Inflammatory macrophage treated with lipopolysaccharide for 1 hour (primary cell): ENCODE results near the gene YIPF5.

ENCODE experiments used
- DNase-seq, 2 donors: peaks; one replicate each; pipeline ENCODE4 v3.0.0-alpha.2; 2020 to 2022

Gene YIPF5

DNA sequence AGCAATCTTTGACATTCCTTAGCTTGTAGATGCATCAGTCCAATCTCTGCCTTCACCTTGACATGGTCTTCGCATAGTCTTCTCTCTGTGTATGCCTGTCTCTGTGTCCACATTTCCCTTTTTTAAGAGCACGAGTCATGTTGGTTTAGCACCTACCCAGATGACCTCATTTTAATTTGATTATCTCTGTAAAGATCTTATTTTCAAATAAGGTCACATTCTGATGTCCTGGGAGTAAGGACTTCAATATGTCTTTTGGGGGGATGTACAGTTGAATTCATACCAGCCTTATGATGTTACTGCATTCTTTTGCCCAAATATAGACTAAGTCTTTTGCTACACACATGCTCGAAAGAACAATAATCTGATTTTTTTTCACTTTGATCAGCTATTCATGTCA, 7.1 kb upstream of the YIPF5 start:
- DNase-seq = no peak

DNA sequence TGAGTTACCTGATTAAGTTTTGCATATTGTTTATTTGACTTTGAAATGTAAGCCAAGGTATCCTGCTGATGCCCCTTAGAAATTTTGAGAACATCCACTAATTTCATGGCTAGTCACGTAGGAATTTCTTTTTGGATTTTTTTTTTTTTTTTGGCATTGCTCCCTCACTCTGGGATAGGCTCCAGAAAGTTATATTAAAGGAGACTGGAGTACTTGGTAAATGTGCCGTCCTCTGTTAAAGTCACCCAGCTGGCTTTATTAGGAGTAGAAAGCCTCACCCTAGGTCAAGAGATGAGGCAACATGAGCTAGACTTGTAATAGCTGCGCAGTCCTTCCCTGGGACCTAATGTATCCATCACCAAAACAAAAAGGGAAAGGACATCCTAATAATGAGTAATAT, 3.3 kb upstream of the YIPF5 start:
- no peak for DNase-seq

DNA sequence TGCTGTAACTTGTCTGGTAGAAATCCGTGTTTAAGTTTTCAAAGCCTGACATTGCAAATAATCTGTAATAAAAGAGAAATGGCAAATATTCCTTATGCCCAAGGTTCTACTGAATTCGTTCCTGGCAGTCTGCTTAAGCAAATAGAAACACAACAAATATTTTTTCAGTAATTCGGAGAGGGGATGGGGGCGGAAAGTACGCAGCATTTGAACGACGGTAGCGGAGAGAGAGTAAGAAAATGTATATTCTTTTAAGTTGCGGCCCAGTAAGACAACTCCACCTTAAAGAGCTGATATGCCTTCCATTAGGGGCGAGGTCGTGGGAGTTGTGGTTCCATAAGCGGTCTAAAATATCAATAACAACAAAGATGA, 569 bp downstream of the YIPF5 start:
- DNase-seq = peak in 1 of 2 donors; percentile 12

DNA sequence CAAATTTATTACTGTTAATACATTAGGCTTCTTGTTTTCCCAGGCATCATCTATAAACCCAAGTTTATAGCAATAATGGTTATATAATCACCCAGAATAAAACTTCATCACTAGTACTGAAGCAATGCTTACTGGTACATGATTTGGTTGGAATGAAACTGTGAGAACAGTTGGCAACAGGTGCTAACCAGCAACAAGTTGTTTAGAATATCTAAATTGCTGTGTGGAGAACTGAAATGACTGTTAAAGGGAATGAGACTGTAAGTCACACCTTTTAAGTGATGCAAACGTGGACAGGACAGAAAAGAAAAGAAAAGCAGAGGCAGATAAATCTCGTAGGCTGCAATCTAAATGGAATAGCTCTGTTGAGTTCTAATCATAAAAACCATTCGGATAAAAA, 2.5 kb downstream of the YIPF5 start:
- no peak for DNase-seq

DNA sequence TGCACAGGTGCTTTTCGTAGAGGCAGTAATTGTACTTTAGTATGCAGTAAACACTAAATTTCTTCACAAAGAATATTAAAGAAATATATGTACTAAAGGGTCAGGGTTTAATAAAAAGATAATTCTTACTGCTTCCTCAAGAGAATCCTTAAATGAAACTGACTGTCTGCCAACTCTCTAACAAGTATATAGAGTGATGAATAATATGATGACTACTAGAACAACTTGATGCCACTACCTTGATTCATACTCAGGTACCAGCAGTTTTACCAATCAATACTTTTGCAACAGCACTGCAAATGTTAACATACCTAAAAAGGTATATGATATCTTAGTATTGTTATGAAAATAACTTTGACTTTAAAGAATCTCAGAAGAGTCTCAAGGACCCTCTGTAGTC, 3.8 kb downstream of the YIPF5 start:
- DNase-seq = no peak

DNA sequence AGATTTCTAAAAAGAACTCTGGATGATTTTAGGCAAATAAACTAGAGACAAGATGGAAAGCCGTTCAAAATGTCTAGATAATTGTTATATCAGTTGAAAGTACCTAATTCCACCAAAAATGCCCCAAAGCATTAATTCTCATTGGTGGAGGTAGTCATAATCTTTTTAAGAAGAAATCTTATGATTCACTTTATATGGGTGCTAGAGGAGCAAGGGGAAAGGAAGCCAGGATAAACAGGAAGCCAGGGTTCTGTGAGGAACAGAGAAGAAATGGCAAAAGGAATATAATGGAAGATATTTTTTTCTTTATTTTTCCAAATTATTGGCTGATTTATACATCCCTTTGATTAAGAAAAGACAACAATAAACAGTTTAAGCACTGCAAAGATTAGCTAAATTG, 7.8 kb downstream of the YIPF5 start:
- no peak for DNase-seq

DNA sequence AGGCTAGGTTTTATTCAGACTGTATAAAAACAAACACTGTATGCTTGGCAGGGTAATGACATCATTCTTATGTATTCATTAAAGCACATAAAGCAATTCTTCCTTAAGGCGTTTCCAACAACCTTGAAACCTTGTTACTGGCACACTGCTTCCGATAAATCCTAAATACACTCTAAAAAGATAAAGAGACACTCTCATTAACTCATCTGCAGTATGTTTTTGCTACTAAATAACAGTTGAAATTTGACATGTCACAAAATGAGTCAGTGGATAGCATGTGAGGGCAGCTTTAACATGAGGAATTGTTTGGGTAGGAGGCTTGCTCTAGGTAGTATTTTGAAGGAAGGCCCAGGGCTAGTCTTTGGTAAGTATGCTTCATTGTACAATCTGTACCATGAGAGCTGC, 13.7 kb downstream of the YIPF5 start:
- no peak for DNase-seq

DNA sequence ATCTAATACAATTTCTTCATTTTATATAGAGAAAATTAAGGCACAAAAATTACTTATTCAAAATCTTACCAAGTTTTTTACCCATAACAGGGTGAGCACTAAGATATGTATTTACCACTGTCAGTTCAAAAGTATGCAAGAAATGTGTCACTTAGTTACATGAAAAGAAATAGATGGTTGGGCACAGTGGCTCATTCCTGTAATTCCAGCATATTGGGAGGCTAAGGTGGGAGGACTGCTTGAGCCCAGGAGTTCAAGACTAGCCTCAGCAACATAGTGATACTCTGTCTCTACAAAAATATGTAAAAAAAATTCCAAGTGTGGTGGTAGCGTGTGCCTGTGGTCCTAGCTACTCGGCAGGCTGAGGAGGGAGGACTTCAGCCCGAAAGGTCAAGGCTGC, 19.4 kb downstream of the YIPF5 start:
- DNase-seq = no peak

DNA sequence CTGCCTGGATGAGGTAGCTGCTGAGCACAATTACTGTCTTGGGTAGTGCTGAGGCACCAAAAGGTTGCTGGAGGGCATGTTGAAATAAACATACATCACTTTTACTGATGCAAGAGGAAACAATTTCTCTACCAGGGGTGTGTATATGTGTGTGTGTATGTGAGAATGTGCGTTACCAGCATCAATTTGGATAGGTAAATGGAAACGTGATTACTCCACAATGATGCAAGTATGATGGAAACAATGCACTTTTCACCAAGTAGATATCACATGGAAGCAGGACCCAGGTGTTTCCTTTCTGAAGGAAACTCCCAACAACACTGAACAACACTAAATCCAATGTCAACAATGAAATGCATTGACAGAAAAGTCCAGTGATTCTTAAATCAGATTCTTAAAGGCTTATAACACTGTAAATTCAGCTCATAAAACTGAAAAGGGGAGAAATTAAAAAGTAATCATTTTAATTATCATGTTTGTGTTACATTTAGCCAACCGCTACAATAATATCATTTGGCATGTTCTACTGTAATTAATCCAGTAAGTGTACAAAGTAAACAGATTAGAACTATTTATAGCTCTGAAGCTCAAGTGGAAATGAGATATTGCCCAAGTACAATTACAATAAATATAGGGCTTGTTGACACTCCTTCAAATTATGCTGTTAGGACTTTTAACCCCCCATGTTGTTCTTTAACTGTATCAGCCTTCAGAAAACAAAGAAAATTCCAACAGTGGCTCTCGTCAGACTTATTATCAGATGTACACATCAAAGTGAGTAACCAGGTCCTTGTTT, 25.3 kb downstream of the YIPF5 start:
- no peak for DNase-seq

DNA sequence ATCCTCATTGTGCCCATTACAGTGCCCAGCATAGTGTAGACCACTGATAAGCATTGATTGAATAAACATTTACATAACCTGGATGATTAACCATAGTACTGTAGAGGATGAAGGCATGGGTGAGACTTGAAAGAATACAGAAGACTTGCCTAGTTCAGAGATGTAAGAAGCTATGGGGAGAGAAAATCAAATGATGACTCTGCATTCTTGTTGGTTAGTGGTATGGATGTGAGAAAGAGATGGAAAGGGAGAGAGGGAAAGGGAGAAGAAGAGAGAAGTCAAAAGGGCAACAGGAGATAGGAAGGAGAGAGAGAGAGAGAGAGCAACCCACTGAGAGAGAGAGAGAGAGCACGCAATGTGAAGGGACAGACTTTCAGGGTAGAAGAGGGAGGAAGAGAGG, 26.8 kb downstream of the YIPF5 start:
- no peak for DNase-seq

DNA sequence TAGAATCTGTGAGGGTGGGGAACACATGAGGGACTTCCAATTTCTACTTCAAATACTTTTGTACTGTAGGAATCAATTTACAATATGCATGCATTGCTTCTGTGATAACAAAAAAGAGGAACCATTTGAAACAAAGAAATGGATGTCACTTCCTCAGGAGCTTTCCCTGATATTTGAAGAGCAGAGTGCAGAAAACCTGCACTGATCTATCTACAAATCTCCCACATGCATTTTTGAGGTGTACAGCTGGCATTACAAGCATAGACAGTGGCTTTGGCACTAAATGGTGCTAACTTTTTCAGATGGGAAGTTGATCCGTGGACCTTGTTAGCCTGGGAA, 27.7 kb downstream of the YIPF5 start:
- DNase-seq = no peak

DNA sequence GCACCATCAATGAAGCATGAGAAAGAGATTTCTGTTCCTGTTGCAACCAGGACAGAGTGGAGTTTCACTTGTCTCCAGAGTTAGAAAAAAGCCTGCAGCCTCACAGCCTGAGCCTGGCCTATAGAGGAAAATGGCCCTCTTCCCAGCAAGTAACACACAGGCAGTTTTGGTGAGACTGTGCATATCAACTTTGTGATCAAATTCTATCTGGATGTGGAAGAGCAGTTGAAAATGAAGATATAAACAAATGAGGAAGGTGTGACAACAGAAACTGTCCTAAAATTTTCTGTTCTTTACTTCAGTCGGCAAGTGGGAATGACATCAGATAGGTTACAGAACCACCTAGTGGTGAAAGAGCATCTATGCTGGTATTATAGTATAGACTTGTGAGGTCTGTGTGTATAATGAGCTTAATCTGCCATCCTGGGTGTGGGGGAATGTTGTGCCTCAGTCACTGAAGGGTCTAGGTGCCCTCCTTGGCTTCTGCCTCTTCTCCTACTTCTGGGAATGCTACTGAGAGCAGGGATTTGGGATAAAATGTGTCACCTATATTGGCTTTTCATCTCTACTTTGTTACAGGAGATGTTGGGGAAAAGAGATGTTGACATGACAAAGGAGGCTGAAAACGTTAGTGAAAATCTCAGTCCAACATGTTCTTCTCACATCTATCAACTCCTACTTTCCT, 28.2 kb downstream of the YIPF5 start:
- peak; percentile 9 to 11 for DNase-seq

DNA sequence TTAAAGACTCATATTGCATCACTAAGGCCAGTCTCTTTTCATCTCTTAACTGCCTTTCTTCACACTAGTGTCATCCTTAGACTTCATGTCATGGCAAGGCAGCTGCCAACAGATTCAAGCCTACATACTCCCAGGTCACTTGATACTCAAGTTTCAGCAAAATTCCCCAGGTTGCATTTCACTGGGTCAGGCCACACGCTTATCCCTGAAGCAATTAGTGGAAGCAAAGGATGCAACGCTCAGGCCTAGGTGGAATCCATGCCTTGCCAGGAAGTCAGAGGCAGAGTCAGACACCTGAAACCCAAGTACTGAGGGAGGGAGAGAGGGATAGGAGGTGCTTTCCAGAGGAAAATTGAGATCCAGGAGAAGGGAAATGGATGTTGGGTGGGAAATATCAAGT, 28.9 kb downstream of the YIPF5 start:
- DNase-seq = no peak

DNA sequence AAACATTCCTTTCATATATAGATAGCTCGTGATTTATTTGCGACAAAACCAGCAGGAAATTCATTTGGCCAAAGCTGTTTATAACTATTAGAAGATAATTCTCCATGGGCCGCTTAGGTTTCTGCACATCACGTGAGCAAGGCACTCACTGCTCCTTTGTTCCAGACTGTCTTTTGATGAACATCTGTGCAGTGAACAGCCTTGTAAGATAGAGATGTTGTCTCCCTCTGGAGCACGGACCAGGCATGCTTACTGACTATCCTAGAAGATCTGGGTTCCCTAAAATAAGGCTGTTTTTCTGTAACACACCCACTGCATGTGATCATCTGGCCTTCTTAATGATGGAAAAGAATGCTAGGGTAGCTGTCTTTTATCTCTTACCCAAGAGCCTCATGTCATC, 30.9 kb downstream of the YIPF5 start:
- DNase-seq = no peak

DNA sequence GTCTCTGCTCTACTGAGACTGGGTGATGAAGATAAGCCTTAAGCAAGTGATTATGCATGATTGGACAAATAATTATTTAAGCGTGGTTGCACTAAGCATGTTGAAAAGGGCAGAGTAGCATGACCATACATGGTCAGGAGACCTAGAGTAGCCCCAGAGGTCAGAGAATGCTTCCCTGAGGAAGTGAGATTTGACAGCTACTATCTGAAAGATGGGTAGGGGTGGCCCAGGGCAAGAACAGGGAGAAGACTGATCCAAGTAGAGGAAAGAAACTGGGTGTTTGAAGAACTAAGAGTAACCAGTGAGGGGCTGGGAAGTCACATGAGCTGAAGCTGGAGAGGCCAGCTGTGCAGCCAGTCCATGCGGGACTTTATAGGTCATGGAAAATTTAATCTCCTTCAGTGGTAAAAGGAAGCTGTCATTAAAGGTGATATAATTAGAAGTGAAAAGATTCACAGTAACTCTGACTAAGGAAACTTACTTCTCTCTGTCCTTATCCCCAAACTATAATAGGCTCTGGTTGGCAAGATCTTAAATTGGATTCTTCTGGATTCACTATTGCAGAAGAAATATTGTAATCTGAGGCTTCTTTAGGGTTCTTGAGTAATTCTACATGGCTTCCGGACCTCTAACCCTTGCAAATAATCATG, 35.2 kb downstream of the YIPF5 start:
- DNase-seq = no peak

DNA sequence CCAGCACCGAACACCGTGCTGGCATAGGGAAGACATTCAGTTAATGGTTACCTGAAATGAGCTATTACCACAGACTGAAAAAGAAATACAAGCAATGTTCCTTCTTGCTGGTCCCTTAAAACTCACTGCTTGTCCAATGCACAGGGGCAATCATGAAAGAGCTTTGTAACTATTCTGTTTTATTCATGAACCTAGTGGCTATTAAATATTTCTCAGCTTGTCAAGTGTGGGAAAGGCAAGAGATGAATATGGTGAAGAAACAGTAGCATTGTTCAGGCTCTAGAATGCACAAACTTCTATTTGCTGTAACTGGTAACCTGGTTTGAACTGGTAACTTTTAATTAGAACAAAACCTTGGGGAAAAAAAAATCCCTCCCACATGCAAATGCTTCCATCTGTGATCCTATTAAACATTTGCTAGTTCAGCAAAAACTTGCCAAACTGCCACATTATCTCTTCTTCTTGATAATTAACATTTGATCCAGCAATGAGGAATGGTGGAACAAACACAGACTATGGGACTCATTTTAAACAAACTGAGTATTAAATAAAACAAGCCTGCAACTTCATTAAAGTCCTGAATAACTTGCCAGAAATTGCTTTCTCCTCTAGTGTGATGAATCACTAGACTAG, 36.1 kb downstream of the YIPF5 start:
- no peak for DNase-seq

DNA sequence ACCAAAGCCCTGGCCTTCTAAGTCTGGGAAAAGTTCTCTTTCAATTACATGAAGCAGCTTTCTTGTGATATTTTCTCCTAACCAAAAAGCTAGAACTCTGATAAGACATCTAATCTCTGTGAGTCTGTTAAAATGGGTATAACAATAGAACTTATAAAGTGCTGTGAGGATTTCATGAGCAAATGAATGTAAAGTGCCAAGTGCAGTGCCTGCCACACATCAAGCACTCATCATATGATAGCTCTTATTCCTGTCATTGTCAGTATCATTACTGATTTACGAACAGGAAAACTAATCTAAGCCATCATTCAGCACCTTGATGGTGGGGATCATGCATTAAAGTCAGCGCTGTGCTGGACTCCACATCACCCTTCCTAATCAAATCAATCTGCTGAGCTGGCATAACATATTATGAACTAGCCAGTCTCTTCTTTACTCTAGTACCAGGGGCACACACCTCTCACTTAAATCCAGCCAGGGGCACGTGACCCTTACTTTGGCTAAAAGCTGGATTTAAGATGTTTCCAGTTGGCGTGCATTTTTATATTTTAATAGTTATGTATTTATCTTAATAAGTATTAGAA, 37.3 kb downstream of the YIPF5 start:
- DNase-seq = no peak

DNA sequence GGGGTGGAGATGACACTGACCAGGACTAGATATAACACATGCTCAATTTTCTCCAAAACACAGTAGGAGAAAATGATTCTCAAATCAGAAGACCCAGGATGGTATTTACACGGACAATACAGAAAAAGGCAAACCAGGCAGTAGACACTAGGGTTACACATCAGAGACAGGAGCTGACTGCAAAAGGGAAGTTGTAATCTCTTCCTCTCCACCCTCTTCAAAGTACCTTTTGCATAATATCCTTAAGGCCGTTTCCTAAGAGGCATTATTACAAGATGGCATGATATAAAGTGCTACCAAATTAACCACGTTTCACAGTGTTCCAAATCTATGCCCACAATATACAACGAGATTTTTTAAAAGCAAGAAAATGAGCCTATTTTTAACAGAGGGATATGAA, 39.2 kb downstream of the YIPF5 start:
- DNase-seq = peak; percentile 29 to 33

DNA sequence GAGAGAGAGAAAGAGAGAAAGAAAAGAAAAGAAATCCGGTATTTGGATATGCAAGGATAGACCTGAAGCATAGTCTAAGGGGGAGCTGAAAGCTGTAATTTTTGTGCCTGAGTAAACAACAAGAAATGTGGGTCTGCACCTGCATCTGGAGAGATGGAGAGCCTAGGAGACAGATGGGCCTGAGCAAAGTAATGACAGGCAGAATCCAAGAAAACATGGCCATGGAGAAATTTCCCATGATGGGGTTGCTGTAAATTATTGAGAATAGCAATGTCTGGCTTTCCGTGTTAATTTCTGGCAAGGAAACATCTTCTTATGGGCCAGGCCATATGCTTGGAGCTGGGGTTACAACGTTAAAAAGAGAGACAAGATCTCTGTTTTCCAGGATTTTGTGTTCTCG, 40.2 kb downstream of the YIPF5 start:
- no peak for DNase-seq

DNA sequence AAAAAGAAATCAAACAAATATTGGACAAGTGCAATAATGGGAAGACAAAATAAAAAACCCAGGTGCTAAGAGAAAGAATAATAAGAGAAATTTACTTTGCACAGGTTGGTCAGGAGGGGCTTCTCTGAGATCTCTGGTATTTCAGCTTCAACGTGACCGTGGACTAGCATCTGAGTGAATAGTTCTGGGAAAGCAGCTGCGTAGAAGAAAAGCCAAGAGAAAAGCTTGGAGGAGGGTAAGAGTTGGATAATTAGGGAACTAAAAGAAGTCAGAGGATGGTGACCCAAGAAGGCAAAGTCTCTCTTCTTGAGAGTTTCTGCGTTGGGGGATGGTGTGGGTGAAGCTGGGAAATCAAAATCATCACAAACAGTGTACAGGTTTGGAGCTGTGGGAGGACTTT, 41.6 kb downstream of the YIPF5 start:
- no peak for DNase-seq

DNA sequence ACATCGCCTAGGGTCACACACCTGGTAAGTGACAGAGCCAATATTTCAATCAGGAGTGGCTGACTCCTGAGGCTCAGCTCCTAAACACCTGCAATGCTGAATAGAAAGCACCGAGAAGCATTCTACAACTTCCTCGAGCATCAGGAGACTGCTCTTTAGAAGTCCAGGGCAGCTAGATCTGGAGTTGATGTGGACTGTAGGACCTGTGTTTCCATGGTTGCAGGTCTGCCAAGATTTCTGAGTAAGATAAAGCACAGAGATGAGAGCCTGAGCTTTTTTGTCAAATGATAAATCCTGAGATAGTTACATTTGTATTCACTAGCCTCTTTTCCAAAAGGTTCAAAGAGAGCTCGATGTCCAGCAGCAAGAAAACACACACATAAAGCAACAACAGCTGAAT, 43.8 kb downstream of the YIPF5 start:
- no peak for DNase-seq

DNA sequence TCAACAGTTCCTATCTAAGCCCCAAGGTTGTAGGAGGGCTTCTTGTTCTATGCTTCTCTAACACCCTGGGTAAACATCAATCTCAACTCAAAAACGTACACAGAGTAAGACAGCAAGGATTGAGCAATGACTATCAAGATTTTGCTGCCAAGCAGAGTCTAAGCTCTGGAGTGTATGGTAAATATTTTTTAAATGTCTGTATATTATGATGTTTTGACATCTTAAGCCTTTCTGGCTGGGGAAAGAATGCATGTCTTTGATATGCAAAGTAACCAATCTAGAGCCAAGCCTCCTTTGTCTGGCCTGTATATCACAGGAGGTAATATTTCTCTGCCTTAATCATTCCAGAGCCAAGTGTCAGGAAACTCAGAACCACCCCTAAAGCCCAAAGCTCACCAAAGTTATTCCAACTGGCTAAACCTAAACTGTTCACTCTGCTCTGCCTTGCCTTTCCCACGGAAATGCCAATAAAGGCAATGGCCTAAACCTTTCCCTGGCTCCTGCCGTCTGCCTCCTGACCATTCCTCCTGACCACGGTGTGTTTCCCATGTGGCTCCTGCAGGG, 45.2 kb downstream of the YIPF5 start:
- DNase-seq = no peak

DNA sequence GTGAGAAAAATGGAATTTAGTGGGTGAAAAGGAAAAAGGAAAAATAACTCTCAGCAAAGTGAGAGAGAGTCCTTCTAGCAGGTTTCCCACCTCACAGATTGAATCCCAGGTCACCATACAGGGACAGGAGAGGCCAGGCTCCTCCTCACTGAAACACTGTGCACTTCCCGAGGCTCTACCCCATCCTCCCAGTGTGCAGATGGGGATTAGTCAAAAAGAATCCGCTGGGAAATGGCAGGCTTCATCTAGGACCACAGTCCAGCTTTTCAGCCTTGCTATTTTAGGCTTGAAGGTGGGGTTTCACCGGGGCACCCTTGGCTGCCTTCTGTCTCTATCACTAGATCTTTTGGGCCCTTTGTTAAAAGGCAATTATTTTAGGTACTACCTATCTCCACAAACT, 47.8 kb downstream of the YIPF5 start:
- no peak for DNase-seq
